Measurements from ENCODE around the gene PDE9A.
"Not testable (repeated sequence)": the region's sequence is repeated elsewhere in the genome, so short reads cannot be mapped to it uniquely, and the experiment has no call there.

GRCh38 chr21:42801616-42802015, 148.2 kb downstream of the PDE9A start:
- TF ChIP-seq CTCF, POLR2A (IDR thresholded peaks at IDR 0.05): not testable (repeated sequence)
